Liver (tissue), 9 donors: ENCODE data around the gene SPAG9. TPM values are rescaled to one million over a fixed set of nuclear protein-coding genes. Genes with fewer than 3 reads are reported as not detected.

Source experiments
- DNase-seq: peaks from one replicate; pipeline ENCODE4 v3.0.0-alpha.2; 2017; ENCODE audit warnings: low spot score
- H3K27ac ChIP-seq, 2 donors: one replicate each; pipeline ENCODE4 v1.7.0; 2013; ENCODE audit warnings: inconsistent platforms in 2 of 2, low read length in 2 of 2, control low read depth in 1 of 2, low read depth in 1 of 2, mild to moderate bottlenecking in 1 of 2
- H3K27me3 ChIP-seq, 4 donors: one replicate each; pipeline versions ENCODE4 v1.6.1 to v1.7.0; 2013; ENCODE audit warnings: low read length in 3 of 4, inconsistent platforms in 1 of 4, mild to moderate bottlenecking in 1 of 4, moderate library complexity in 1 of 4; ENCODE audit not compliant: control insufficient read depth in 4 of 4, insufficient read depth in 4 of 4
- H3K36me3 ChIP-seq, 4 donors: one replicate each; pipeline versions ENCODE4 v1.6.1 to v1.7.0; 2013; ENCODE audit warnings: low read length in 3 of 4, mild to moderate bottlenecking in 3 of 4, low read depth in 1 of 4, moderate library complexity in 1 of 4; ENCODE audit not compliant: control insufficient read depth in 4 of 4, insufficient read depth in 3 of 4
- H3K4me1 ChIP-seq, 4 donors: one replicate each; pipeline versions ENCODE4 v1.6.1 to v1.7.0; 2013; ENCODE audit warnings: low read length in 3 of 4, mild to moderate bottlenecking in 3 of 4, moderate library complexity in 1 of 4; ENCODE audit not compliant: control insufficient read depth in 4 of 4, insufficient read depth in 4 of 4
- H3K4me3 ChIP-seq, 3 donors: one replicate each; pipeline versions ENCODE4 v1.6.1 to v1.7.0; 2013; ENCODE audit warnings: low read length in 3 of 3, control low read depth in 1 of 3, low read depth in 1 of 3, mild to moderate bottlenecking in 1 of 3
- H3K9ac ChIP-seq, 2 donors: one replicate each; pipeline ENCODE4 v1.7.0; 2013; ENCODE audit warnings: low read length in 2 of 2, mild to moderate bottlenecking in 2 of 2, moderate library complexity in 2 of 2, control low read depth in 1 of 2, low read depth in 1 of 2
- H3K9me3 ChIP-seq, 4 donors: one replicate each; pipeline versions ENCODE4 v1.6.1 to v1.7.0; 2013; ENCODE audit warnings: low read length in 3 of 4; ENCODE audit not compliant: control insufficient read depth in 4 of 4
- ATF3 ChIP-seq: IDR thresholded peaks from 2 replicates; pipeline ENCODE4 v1.6.1; 2016; ENCODE audit warnings: antibody characterized with exemption
- CTCF ChIP-seq: fragments of 150-350 bp; IDR thresholded peaks from 2 replicates; pipeline ENCODE4 v1.5.1; 2017; ENCODE audit warnings: improper control_type of control experiment, low read depth, low read length; ENCODE audit not compliant: missing input control
- FOXA1 ChIP-seq: IDR thresholded peaks from 2 replicates; pipeline ENCODE4 v1.6.1; 2016; ENCODE audit warnings: antibody characterized with exemption
- FOXA2 ChIP-seq: IDR thresholded peaks from 2 replicates; pipeline ENCODE4 v1.6.1; 2016; ENCODE audit warnings: antibody characterized with exemption
- GABPA ChIP-seq, 2 donors: IDR thresholded peaks in 1 of 2; conservative IDR thresholded peaks in 1 of 2; 2 replicates each; pipeline ENCODE4 v1.6.1; 2016; ENCODE audit warnings: antibody characterized with exemption in 2 of 2, mild to moderate bottlenecking in 1 of 2, moderate library complexity in 1 of 2
- HNF4A ChIP-seq, 2 donors: conservative IDR thresholded peaks; 2 replicates each; pipeline ENCODE4 v1.6.1; 2016; ENCODE audit warnings: antibody characterized with exemption in 2 of 2, mild to moderate bottlenecking in 2 of 2
- HNF4G ChIP-seq: IDR thresholded peaks from 2 replicates; pipeline ENCODE4 v1.6.1; 2016; ENCODE audit warnings: antibody characterized with exemption
- JUND ChIP-seq, 2 donors: IDR thresholded peaks; 2 replicates each; pipeline ENCODE4 v1.6.1; 2016; ENCODE audit warnings: antibody characterized with exemption in 2 of 2
- MAX ChIP-seq: IDR thresholded peaks from 2 replicates; pipeline ENCODE4 v1.6.1; 2016; ENCODE audit warnings: antibody characterized with exemption
- NR2F2 ChIP-seq: IDR thresholded peaks from 2 replicates; pipeline ENCODE4 v1.6.1; 2016; ENCODE audit warnings: antibody characterized with exemption
- RAD21 ChIP-seq, 2 donors: IDR thresholded peaks; 2 replicates each; pipeline ENCODE4 v1.6.1; 2016; ENCODE audit warnings: antibody characterized with exemption in 2 of 2, mild to moderate bottlenecking in 2 of 2
- REST ChIP-seq: IDR thresholded peaks from 2 replicates; pipeline ENCODE4 v1.6.1; 2016; ENCODE audit warnings: antibody characterized with exemption, mild to moderate bottlenecking
- RXRA ChIP-seq, 2 donors: IDR thresholded peaks; 2 replicates each; pipeline ENCODE4 v1.6.1; 2017 to 2018; ENCODE audit warnings: antibody characterized with exemption in 2 of 2, mild to moderate bottlenecking in 1 of 2
- SP1 ChIP-seq: IDR thresholded peaks from 2 replicates; pipeline ENCODE4 v1.6.1; 2018; ENCODE audit warnings: antibody characterized with exemption, mild to moderate bottlenecking
- TAF1 ChIP-seq: conservative IDR thresholded peaks from 2 replicates; pipeline ENCODE4 v1.6.1; 2016; ENCODE audit warnings: antibody characterized with exemption, mild to moderate bottlenecking
- YY1 ChIP-seq: IDR thresholded peaks from 2 replicates; pipeline ENCODE4 v1.6.1; 2016; ENCODE audit warnings: antibody characterized with exemption, mild to moderate bottlenecking
- ZBTB33 ChIP-seq: IDR thresholded peaks from 2 replicates; pipeline ENCODE4 v1.6.1; 2016; ENCODE audit warnings: antibody characterized with exemption
- WGBS: extraction: QIAGEN DNeasy Blood & Tissue Kit; methylation state at CpG from one replicate; pipeline ENCODE4 v1.1.7; 2013; 5-methylcytosine and 5-hydroxymethylcytosine counted together
- polyA plus RNA-seq, 2 donors: library from polyadenylated mRNA; stranded (reverse) in 1 of 2; unstranded in 1 of 2; fragments of 200-250 nt in 1 of 2; fragments of >200 nt in 1 of 2; fragmentation: Nextera tagmentation in 1 of 2; extraction: Ambion mirVana in 1 of 2; gene quantifications; one replicate each; pipeline versions ENCODE4 v1.2.1 to v1.2.3, GENCODE V29; 2013 to 2015
- total RNA-seq, 2 donors: library from RNA; depleted of rRNA; stranded (reverse); fragments of >200 nt; gene quantifications; one replicate each; pipeline ENCODE4 v1.2.3, GENCODE V29; 2014
- donor health status: healthy.
- donor health status: healthy.
- donor health status: healthy.
- donor health status: healthy.
- donor health status: healthy.

Gene SPAG9
- total and polyA plus RNA-seq, 4 donors = 12.0 to 94.0 (median 18.4) TPM

GRCh38 chr17:50920041-50920410, 200.6 kb downstream of the SPAG9 start:
- H3K9ac ChIP-seq = peak overlapping the region in 1 of 2 donors; percentile 46
- no peak for DNase-seq
- peaks cover 27 to 55% (median 38%) of the 10 kb centered on the region in 4 donors for H3K4me1 ChIP-seq
- no peaks in the 10 kb centered on the region for H3K36me3 ChIP-seq
- H3K4me3 ChIP-seq = no peak overlapping the region
- WGBS = 55% methylated on average over 8 of the region's 8 CpGs
- peak overlapping the region; percentile 21 to 68 for H3K27ac ChIP-seq
- TF ChIP-seq MAX = no peak
- no peak for TF ChIP-seq ZBTB33
- no peak for TF ChIP-seq TAF1
- TF ChIP-seq SP1 = no peak
- TF ChIP-seq YY1 = no peak
- TF ChIP-seq NR2F2 = no peak
- no peak for TF ChIP-seq GABPA (IDR thresholded peaks at IDR 0.05 in 1 of 2, conservative IDR thresholded peaks at IDR 0.05 in 1 of 2)
- no peak for TF ChIP-seq FOXA2
- no peak for TF ChIP-seq RXRA (IDR thresholded peaks at IDR 0.05)
- no peak for TF ChIP-seq FOXA1
- no peak for TF ChIP-seq RAD21 (IDR thresholded peaks at IDR 0.05)
- no peak for TF ChIP-seq REST
- TF ChIP-seq HNF4A (conservative IDR thresholded peaks at IDR 0.05) = no peak
- no peak for TF ChIP-seq HNF4G
- no peak for TF ChIP-seq ATF3
- no peak for TF ChIP-seq CTCF
- TF ChIP-seq JUND (IDR thresholded peaks at IDR 0.05) = no peak
- H3K27me3 ChIP-seq = no peaks in the 10 kb centered on the region
- no peaks in the 10 kb centered on the region for H3K9me3 ChIP-seq
